ENCODE data around the gene FLVCR2. TPM values are rescaled to one million over a fixed set of nuclear protein-coding genes. Genes with fewer than 3 reads are reported as not detected.
A peak's percentile ranks its signal among the peaks of the same experiment; 100 is the strongest.

The FLVCR2 gene
- total RNA-seq, 1 experiment from 2014 or later: 13.4 TPM

- no peak for TF ChIP-seq CTCF (IDR thresholded peaks at IDR 0.05; ENCODE audit: insufficient read depth in 1 of 2, low read depth in 1 of 2, low read length in 1 of 2, severe bottlenecking in 1 of 2, unreplicated experiment in 1 of 2)
- no TSS peak for BruUV-seq (replicated peaks)
- intact Hi-C loops (cut with micrococcal nuclease; ENCODE audit: unreplicated experiment): loop anchor here (2.0 kb wide), 1 partner anchor 140 kb away; no protein-coding TSS in a partner anchor
These were observed 82.4 kb downstream of the FLVCR2 start, which contains the start of the genes ERG28 and TTLL5 for GRCh38 chr14:75660630-75661498. Gene ERG28 (minus strand): TSS chr14:75660876. CDS start chr14:75657502, 3,374 bp downstream. Gene TTLL5 (plus strand): TSS chr14:75661246. CDS start chr14:75663150, 1,904 bp downstream.

GRCh38 chr14:75661499-75661814 lies 83.0 kb downstream of the FLVCR2 start:
- Mint-ChIP-seq H3K27me3 (ENCODE audit: insufficient read depth, unreplicated experiment) (no peaks in the 10 kb centered on the region), H3K4me3 (ENCODE audit: unreplicated experiment) (peak overlapping the region; percentile 92), H3K4me1 (ENCODE audit: low read depth, unreplicated experiment) (no peaks in the 10 kb centered on the region), H3K9me3 (ENCODE audit: unreplicated experiment) (no peaks in the 10 kb centered on the region), H3K27ac (ENCODE audit: unreplicated experiment) (peak overlapping the region; percentile 92), H3K36me3 (ENCODE audit: insufficient read depth, unreplicated experiment) (peaks cover 21% of the 10 kb centered on the region)
- no peaks in the 10 kb centered on the region for H3K4me1 ChIP-seq
- TF ChIP-seq CTCF (IDR thresholded peaks at IDR 0.05; ENCODE audit: insufficient read depth in 1 of 2, low read depth in 1 of 2, low read length in 1 of 2, severe bottlenecking in 1 of 2, unreplicated experiment in 1 of 2): no peak
- no peaks in the 10 kb centered on the region for H3K27me3 ChIP-seq (replicated peaks; ENCODE audit: control insufficient read depth, insufficient read depth, low read length)
- H3K9me3 ChIP-seq: no peaks in the 10 kb centered on the region
- DNase-seq: no peak
- BruUV-seq (replicated peaks): no TSS peak
- ChIA-PET CTCF (interaction anchor here (0.9 to 6.4 kb wide), 4 partner anchors 48 to 321 kb away, joined by 3 to 65 read pairs (median 8); partner anchors contain the start of gene FLVCR2), POLR2A (interaction anchor here (0.6 to 1.0 kb wide), 9 partner anchors 10 to 898 kb away, joined by 3 to 6 read pairs (median 3); no protein-coding TSS in a partner anchor)
- intact Hi-C loops (cut with micrococcal nuclease; ENCODE audit: unreplicated experiment): loop anchor here (2.0 kb wide), 1 partner anchor 141 kb away; no protein-coding TSS in a partner anchor
- H3K4me3 ChIP-seq (ENCODE audit: low read depth, low read length): peak overlapping the region; percentile 87
- H3K36me3 ChIP-seq (ENCODE audit: control insufficient read depth, insufficient read depth, low read length): no peaks in the 10 kb centered on the region

More at GRCh38 chr14:75660630-75661498, 82.4 kb downstream of the FLVCR2 start, which contains the start of the genes ERG28 and TTLL5:
- Histone ChIP-seq H3K27me3 (replicated peaks; ENCODE audit: control insufficient read depth, insufficient read depth, low read length) (no peaks in the 10 kb centered on the region), H3K4me1 (no peaks in the 10 kb centered on the region), H3K36me3 (ENCODE audit: control insufficient read depth, insufficient read depth, low read length) (no peaks in the 10 kb centered on the region), H3K9me3 (no peaks in the 10 kb centered on the region), H3K4me3 (ENCODE audit: low read depth, low read length) (peak within 1 kb of the TSS; percentile 87)
- Mint-ChIP-seq H3K36me3 (ENCODE audit: insufficient read depth, unreplicated experiment) (peaks cover 27% of the 10 kb centered on the region), H3K4me3 (ENCODE audit: unreplicated experiment) (peak within 1 kb of the TSS; percentile 92), H3K27me3 (ENCODE audit: insufficient read depth, unreplicated experiment) (no peaks in the 10 kb centered on the region), H3K27ac (ENCODE audit: unreplicated experiment) (peak within 1 kb of the TSS; percentile 92), H3K9me3 (ENCODE audit: unreplicated experiment) (no peaks in the 10 kb centered on the region), H3K4me1 (ENCODE audit: low read depth, unreplicated experiment) (no peaks in the 10 kb centered on the region)
- ChIA-PET CTCF (interaction anchor here (0.6 to 6.4 kb wide), 11 partner anchors 21 to 1409 kb away, joined by 3 to 65 read pairs (median 3); partner anchors contain the start of gene FLVCR2), POLR2A (interaction anchor here (0.5 to 1.6 kb wide), 20 partner anchors 10 to 1946 kb away, joined by 3 to 11 read pairs (median 4); partner anchors contain the start of gene FLVCR2)
- peak; percentile 98 to 99 for DNase-seq

GRCh38 chr14:75662966-75663365 lies 84.5 kb downstream of the FLVCR2 start:
- H3K27ac Mint-ChIP-seq (ENCODE audit: unreplicated experiment): no peak overlapping the region
- Histone ChIP-seq H3K36me3 (ENCODE audit: control insufficient read depth, insufficient read depth, low read length) (no peaks in the 10 kb centered on the region), H3K27me3 (replicated peaks; ENCODE audit: control insufficient read depth, insufficient read depth, low read length) (no peaks in the 10 kb centered on the region), H3K4me3 (ENCODE audit: low read depth, low read length) (no peak overlapping the region), H3K4me1 (no peaks in the 10 kb centered on the region), H3K9me3 (no peaks in the 10 kb centered on the region)
- BruUV-seq (replicated peaks): no TSS peak
- no peaks in the 10 kb centered on the region for H3K9me3 Mint-ChIP-seq (ENCODE audit: unreplicated experiment)
- CTCF ChIA-PET: no interaction called here
- H3K4me1 Mint-ChIP-seq (ENCODE audit: low read depth, unreplicated experiment): no peaks in the 10 kb centered on the region
- no peak for DNase-seq
- POLR2A ChIA-PET: interaction anchor here (0.6 kb wide), 1 partner anchor 88 kb away, joined by 3 read pairs; no protein-coding TSS in a partner anchor
- peak overlapping the region; percentile 34 for H3K4me3 Mint-ChIP-seq (ENCODE audit: unreplicated experiment)
- TF ChIP-seq CTCF (IDR thresholded peaks at IDR 0.05; ENCODE audit: insufficient read depth in 1 of 2, low read depth in 1 of 2, low read length in 1 of 2, severe bottlenecking in 1 of 2, unreplicated experiment in 1 of 2): no peak
- peaks cover 26% of the 10 kb centered on the region for H3K36me3 Mint-ChIP-seq (ENCODE audit: insufficient read depth, unreplicated experiment)
- no peaks in the 10 kb centered on the region for H3K27me3 Mint-ChIP-seq (ENCODE audit: insufficient read depth, unreplicated experiment)
- intact Hi-C loops (cut with micrococcal nuclease; ENCODE audit: unreplicated experiment): no loop called here
